Tongue (tissue), 2 donors: ENCODE results near the gene MRPL51. TPM values are rescaled to one million over a fixed set of nuclear protein-coding genes. Genes with fewer than 3 reads are reported as not detected.

Source experiments
- DNase-seq: peaks from one replicate; pipeline ENCODE4 v3.0.0-alpha.2; 2015
- total RNA-seq: library from RNA; depleted of rRNA; stranded (reverse); fragments of >200 nt; gene quantifications from one replicate; pipeline ENCODE4 v1.2.3, GENCODE V29; 2014

The MRPL51 gene
- total RNA-seq: 55.2 TPM

DNA sequence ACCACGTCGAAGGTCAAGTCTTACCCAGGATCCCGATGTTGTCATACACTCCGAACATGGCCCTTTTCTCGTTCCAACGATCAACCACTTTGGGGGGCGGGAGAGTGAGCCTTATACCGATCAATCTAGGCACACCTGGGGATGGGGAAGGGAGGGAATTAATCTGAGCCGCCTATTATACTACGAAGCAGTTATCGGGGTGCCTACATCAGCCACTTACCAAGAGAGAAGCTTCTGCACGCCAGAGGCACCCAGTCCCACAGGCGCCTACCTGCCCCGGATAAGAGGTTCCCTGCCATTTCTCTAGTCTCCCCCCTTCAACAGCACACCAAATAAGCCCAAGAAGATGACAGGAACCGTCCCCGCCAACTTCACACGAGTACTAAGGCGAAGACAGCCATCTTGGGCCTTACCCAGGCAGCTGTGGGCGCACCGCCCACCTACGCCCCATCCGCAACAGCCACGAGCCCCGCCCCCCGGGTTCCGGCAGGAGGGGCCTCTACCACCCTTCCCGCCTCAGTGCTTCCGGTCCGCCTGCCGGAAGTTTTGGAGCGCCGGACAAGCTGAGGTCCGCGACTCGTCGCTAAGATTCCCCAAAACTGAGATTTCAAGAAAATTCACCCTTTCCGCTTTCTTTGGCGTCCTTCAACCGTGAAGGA, at the start of gene MRPL51:
Gene MRPL51, minus strand, starts transcription at position 425 of the 659 bp plus-strand sequence. Its CDS starts 126 bp downstream, at position 299.
- peak; percentile 98 for DNase-seq

DNA sequence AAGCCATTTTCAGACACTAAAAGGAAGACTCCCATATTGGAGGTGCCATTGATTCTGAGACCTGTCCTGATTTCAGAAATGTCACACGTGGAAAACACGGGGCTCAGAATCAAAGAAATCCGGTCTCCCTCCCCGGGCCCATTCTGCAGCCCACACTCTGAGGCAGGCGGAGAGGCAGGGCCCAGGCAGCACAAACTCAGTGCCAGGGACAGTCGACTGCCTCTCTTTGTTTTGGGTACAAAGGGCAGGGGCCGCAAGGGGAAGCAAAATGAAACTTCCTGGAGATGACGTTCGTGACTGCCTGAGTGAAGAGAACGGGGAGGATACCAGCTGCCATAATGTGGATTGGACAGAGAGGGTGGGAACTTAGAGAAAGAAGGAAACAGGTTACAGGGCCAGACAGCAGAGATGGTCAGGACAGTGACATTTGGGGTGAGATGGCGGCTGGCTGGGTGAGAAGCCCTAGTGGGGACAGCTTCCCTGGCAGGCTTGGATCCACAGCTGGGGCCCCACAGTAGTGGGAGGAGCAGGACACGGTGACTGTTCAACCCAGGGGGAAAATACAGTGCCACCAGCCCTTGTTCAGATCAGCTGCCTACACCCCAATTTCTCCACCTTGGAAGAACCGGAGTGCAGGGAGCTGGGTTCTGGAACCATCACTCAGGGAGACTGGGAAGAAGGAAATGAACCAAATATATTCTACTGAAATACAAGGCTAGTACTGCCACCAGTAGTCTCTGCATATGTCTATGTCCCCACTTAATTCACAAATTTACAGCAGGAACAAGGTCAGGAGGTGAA, 49.3 kb upstream of the MRPL51 start:
- no peak for DNase-seq

DNA sequence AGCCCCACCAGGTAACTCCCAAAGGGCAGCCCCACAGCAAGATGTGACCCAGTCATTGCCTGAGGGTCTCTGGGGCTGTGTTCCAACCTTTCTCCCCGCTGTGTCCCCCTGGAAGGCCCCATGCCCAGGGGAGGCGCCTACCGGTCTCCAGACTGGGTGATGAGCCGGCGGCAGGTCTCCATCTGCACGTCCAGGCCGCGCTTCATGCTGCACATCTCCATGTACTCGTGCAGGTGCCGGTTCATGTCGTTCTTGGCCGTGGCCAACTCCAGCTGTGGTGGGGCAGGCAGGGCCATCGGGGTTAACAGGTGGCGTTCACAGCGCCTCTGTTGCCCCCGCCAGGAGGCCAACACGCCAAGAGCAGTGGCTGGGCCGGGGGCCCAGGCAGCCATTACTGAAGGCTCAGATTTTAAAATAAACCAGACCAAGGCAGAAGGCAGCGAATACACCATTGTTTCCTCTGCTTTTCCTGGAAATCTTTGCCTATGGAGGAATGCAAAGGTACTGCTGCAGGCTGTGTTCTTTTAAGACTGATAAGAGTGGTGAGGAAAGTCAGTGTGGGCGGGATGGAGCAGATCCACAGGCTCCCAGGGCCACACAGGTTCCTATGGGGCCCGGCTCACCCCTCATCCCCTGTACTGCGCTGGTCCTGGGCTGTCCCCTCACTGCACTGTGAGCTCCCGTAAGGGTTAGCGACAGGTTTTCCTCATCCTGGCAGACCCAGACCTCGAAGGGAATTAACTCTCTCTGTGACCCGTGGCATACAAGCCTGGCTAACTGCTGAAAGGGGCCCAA, 48.5 kb upstream of the MRPL51 start:
- DNase-seq: no peak

DNA sequence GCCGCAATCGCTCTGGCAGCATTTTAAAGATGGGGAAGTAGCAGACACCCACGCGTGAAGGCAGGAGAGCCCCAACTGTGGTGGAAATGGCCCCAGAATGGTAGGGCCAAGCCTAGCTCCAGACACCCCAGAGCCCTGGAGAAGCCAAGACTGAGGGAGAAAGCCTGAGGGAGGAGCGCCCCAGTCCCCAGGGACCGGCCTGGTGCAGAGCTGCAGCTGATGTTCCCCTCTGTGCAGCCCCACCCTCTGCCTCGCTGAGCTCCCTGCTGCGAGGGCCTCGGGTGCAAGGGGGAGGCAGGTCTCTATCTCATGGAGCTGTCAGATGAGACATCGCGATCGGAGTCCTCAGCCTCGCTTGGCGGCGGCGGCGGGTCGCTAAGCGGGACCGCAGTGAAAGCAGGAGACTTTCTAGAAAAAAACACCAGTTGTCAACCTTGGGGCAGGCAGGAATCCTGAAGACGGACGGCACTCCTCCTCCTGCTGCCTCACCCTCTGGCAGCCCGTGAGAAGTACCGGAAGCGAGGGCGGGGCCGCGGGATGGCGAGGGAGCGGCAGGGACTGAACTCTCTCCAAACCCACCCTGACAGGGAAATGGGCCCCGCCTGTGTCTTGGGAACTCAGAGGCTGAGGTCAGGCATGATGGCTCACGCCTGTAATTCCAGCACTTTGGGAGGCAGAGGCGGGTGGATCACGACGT, 47.3 kb upstream of the MRPL51 start:
- DNase-seq: peak; percentile 89

DNA sequence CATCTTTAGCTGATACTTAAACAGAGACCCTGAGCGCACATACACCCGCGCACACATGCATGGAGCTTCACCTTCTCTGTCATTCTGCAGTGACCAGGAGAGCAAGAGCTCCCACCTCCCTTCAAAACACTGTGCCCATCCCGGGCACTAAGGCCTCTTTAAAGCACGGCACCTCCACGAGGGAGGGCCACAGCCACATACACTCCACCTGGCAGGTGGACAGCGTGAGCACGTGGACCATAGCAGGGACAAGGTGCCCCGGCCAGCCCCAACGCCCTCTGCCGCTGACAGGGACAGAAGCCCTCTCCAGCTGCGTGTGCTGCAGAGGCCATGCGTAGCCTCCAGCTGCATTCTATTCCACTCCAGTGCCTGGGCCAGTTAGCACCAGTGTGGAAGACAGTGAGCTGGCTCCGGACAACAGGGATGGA, 46.7 kb upstream of the MRPL51 start:
- no peak for DNase-seq

DNA sequence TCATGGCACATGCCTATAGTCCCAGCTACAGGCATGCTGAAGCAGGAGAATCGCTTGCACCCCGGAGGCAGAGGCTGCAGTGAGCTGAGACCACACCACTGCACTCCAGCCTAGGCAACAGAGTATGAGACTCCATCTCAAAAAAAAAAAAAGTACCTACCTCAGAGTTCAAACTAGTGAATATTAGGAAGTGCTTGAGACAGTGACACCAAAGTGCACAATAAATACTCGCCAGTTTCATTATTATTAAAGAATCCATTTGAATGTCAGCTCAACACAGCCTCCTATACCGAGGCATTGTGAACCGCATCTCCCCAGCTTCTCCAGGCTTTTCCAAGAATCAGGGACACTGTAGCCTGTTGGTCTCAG, 46.2 kb upstream of the MRPL51 start:
- DNase-seq: no peak

DNA sequence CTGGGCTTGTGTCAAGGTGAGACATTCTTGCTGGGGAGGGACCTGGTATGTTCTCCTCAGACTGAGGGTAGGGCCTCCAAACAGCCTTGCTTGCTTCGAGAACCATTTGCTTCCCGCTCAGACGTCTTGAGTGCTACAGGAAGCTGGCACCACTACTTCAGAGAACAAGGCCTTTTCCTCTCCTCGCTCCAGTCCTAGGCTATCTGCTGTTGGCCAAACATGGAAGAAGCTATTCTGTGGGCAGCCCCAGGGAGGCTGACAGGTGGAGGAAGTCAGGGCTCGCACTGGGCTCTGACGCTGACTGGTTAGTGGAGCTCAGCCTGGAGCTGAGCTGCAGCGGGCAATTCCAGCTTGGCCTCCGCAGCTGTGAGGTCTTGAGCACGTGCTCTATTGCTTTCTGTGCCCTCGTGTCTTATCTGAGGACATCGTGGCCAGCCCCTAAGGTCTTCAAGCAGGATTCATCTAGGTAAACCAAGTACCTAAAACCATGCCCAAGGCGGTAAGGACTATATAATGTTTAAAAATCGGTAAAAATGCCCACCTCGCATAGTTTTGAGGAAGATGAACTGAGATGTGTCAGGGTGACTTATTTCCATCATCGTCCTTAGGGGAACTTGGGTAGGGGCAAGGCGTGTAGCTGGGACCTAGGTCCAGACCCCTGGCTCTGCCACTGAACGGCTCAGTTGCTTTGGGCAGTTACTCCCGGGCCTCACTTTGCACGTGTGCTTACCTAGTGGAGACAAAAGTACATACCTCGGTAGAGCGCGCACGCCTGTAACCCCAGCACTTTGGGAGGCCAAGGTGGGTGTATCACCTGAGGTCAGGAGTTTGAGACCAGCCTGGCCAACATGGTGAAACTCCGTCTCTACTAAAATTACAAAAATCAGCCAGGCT, 45.6 kb upstream of the MRPL51 start:
- DNase-seq: peak; percentile 66

DNA sequence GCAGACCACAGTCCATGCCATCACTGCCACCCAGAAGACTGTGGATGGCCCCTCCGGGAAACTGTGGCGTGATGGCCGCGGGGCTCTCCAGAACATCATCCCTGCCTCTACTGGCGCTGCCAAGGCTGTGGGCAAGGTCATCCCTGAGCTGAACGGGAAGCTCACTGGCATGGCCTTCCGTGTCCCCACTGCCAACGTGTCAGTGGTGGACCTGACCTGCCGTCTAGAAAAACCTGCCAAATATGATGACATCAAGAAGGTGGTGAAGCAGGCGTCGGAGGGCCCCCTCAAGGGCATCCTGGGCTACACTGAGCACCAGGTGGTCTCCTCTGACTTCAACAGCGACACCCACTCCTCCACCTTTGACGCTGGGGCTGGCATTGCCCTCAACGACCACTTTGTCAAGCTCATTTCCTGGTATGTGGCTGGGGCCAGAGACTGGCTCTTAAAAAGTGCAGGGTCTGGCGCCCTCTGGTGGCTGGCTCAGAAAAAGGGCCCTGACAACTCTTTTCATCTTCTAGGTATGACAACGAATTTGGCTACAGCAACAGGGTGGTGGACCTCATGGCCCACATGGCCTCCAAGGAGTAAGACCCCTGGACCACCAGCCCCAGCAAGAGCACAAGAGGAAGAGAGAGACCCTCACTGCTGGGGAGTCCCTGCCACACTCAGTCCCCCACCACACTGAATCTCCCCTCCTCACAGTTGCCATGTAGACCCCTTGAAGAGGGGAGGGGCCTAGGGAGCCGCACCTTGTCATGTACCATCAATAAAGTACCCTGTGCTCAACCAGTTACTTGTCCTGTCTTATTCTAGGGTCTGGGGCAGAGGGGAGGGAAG, 44.7 kb upstream of the MRPL51 start:
- DNase-seq: peak; percentile 91

DNA sequence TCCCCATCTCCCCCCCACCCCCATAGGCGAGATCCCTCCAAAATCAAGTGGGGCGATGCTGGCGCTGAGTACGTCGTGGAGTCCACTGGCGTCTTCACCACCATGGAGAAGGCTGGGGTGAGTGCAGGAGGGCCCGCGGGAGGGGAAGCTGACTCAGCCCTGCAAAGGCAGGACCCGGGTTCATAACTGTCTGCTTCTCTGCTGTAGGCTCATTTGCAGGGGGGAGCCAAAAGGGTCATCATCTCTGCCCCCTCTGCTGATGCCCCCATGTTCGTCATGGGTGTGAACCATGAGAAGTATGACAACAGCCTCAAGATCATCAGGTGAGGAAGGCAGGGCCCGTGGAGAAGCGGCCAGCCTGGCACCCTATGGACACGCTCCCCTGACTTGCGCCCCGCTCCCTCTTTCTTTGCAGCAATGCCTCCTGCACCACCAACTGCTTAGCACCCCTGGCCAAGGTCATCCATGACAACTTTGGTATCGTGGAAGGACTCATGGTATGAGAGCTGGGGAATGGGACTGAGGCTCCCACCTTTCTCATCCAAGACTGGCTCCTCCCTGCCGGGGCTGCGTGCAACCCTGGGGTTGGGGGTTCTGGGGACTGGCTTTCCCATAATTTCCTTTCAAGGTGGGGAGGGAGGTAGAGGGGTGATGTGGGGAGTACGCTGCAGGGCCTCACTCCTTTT, 44.0 kb upstream of the MRPL51 start:
- DNase-seq: no peak

DNA sequence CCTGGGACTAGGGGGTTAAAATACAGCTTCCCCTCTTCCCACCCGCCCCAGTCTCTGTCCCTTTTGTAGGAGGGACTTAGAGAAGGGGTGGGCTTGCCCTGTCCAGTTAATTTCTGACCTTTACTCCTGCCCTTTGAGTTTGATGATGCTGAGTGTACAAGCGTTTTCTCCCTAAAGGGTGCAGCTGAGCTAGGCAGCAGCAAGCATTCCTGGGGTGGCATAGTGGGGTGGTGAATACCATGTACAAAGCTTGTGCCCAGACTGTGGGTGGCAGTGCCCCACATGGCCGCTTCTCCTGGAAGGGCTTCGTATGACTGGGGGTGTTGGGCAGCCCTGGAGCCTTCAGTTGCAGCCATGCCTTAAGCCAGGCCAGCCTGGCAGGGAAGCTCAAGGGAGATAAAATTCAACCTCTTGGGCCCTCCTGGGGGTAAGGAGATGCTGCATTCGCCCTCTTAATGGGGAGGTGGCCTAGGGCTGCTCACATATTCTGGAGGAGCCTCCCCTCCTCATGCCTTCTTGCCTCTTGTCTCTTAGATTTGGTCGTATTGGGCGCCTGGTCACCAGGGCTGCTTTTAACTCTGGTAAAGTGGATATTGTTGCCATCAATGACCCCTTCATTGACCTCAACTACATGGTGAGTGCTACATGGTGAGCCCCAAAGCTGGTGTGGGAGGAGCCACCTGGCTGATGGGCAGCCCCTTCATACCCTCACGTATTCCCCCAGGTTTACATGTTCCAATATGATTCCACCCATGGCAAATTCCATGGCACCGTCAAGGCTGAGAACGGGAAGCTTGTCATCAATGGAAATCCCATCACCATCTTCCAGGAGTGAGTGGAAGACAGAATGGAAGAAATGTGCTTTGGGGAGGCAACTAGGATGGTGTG, 43.1 kb upstream of the MRPL51 start:
- no peak for DNase-seq

DNA sequence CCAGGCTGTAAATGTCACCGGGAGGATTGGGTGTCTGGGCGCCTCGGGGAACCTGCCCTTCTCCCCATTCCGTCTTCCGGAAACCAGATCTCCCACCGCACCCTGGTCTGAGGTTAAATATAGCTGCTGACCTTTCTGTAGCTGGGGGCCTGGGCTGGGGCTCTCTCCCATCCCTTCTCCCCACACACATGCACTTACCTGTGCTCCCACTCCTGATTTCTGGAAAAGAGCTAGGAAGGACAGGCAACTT, 42.6 kb upstream of the MRPL51 start:
- DNase-seq: no peak

DNA sequence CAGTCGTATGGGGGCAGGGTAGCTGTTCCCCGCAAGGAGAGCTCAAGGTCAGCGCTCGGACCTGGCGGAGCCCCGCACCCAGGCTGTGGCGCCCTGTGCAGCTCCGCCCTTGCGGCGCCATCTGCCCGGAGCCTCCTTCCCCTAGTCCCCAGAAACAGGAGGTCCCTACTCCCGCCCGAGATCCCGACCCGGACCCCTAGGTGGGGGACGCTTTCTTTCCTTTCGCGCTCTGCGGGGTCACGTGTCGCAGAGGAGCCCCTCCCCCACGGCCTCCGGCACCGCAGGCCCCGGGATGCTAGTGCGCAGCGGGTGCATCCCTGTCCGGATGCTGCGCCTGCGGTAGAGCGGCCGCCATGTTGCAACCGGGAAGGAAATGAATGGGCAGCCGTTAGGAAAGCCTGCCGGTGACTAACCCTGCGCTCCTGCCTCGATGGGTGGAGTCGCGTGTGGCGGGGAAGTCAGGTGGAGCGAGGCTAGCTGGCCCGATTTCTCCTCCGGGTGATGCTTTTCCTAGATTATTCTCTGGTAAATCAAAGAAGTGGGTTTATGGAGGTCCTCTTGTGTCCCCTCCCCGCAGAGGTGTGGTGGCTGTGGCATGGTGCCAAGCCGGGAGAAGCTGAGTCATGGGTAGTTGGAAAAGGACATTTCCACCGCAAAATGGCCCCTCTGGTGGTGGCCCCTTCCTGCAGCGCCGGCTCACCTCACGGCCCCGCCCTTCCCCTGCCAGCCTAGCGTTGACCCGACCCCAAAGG, 42.1 kb upstream of the MRPL51 start:
- peak; percentile 80 for DNase-seq

DNA sequence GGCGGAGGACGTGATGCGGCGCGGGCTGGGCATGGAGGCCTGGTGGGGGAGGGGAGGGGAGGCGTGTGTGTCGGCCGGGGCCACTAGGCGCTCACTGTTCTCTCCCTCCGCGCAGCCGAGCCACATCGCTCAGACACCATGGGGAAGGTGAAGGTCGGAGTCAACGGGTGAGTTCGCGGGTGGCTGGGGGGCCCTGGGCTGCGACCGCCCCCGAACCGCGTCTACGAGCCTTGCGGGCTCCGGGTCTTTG, 41.6 kb upstream of the MRPL51 start:
- no peak for DNase-seq

DNA sequence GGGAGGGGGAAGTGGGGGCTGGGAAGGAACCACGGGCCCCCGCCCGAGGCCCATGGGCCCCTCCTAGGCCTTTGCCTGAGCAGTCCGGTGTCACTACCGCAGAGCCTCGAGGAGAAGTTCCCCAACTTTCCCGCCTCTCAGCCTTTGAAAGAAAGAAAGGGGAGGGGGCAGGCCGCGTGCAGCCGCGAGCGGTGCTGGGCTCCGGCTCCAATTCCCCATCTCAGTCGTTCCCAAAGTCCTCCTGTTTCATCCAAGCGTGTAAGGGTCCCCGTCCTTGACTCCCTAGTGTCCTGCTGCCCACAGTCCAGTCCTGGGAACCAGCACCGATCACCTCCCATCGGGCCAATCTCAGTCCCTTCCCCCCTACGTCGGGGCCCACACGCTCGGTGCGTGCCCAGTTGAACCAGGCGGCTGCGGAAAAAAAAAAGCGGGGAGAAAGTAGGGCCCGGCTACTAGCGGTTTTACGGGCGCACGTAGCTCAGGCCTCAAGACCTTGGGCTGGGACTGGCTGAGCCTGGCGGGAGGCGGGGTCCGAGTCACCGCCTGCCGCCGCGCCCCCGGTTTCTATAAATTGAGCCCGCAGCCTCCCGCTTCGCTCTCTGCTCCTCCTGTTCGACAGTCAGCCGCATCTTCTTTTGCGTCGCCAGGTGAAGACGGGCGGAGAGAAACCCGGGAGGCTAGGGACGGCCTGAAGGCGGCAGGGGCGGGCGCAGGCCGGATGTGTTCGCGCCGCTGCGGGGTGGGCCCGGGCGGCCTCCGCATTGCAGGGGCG, 41.0 kb upstream of the MRPL51 start, which contains the start of gene GAPDH:
Gene GAPDH, plus strand, starts transcription at position 595 of the 772 bp plus-strand sequence. CDS start 316 bp downstream, outside the sequence.
- DNase-seq: peak; percentile 99

DNA sequence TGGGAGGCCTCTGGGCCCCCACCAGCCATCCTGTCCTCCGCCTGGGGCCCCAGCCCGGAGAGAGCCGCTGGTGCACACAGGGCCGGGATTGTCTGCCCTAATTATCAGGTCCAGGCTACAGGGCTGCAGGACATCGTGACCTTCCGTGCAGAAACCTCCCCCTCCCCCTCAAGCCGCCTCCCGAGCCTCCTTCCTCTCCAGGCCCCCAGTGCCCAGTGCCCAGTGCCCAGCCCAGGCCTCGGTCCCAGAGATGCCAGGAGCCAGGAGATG, 40.5 kb upstream of the MRPL51 start:
- no peak for DNase-seq

DNA sequence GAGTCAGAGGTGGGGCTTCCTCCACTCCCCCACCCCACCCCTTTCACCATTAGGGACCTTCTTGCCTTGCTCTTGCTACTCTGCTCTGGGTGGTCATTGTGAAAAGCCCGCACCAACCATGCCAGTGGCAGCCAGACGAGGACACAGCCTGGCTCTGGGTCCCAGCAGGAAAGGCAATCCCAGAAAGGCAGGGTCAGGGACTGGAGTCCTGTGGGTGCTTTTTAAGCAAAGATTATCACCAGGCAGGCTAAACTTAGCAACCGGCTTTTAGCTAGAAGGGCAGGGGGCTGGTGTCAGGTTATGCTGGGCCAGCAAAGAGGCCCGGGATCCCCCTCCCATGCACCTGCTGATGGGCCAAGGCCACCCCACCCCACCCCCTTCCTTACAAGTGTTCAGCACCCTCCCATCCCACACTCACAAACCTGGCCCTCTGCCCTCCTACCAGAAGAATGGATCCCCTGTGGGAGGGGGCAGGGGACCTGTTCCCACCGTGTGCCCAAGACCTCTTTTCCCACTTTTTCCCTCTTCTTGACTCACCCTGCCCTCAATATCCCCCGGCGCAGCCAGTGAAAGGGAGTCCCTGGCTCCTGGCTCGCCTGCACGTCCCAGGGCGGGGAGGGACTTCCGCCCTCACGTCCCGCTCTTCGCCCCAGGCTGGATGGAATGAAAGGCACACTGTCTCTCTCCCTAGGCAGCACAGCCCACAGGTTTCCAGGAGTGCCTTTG, 40.0 kb upstream of the MRPL51 start:
- peak; percentile 90 for DNase-seq
